DND-41 (cell line): ENCODE measurements around the gene ZNF232.

Experiments used
- EZH2 ChIP-seq: IDR thresholded peaks from 3 replicates; pipeline ENCODE4 v1.6.1; 2012; ENCODE audit warnings: borderline replicate concordance, low read depth, mild to moderate bottlenecking, moderate library complexity, low read length, inconsistent platforms; ENCODE audit not compliant: severe bottlenecking
- TF ChIP-seq, protein P1 (sequence below): IDR thresholded peaks from 2 replicates; pipeline ENCODE4 v1.5.1; 2012; ENCODE audit warnings: borderline replicate concordance, low read length, moderate library complexity, mild to moderate bottlenecking; ENCODE audit not compliant: poor library complexity, severe bottlenecking; ENCODE audit errors: extremely low read depth

DNA sequence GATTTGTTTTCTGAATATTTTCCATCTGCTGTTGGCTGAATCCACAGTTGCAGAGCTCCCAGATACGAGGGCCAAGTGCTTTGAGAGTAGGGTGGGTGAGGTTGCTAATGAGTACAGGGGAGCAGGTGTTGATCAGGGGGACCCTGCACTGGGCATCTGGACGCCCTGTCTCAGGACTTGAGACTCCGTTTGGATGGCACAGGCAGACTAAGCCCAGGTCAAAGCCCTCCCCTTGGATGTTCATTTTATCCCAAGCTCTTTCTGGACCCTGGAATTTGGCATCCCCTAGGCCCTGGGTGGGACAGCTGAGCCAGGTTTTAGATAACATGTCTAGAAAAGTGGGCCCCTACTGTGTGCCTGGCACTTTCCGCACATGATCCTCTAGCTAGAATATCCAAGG is 16.2 kb upstream of the ZNF232 start:
- TF ChIP-seq, protein P1, sequence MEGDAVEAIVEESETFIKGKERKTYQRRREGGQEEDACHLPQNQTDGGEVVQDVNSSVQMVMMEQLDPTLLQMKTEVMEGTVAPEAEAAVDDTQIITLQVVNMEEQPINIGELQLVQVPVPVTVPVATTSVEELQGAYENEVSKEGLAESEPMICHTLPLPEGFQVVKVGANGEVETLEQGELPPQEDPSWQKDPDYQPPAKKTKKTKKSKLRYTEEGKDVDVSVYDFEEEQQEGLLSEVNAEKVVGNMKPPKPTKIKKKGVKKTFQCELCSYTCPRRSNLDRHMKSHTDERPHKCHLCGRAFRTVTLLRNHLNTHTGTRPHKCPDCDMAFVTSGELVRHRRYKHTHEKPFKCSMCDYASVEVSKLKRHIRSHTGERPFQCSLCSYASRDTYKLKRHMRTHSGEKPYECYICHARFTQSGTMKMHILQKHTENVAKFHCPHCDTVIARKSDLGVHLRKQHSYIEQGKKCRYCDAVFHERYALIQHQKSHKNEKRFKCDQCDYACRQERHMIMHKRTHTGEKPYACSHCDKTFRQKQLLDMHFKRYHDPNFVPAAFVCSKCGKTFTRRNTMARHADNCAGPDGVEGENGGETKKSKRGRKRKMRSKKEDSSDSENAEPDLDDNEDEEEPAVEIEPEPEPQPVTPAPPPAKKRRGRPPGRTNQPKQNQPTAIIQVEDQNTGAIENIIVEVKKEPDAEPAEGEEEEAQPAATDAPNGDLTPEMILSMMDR = no peak
- no peak for TF ChIP-seq EZH2
